Measurements from ENCODE around the gene ULK2. TPM values are rescaled to one million over a fixed set of nuclear protein-coding genes. Genes with fewer than 3 reads are reported as not detected.

The ULK2 gene
- total RNA-seq, 1 experiment from 2014 or later: 5.1 TPM

DNA sequence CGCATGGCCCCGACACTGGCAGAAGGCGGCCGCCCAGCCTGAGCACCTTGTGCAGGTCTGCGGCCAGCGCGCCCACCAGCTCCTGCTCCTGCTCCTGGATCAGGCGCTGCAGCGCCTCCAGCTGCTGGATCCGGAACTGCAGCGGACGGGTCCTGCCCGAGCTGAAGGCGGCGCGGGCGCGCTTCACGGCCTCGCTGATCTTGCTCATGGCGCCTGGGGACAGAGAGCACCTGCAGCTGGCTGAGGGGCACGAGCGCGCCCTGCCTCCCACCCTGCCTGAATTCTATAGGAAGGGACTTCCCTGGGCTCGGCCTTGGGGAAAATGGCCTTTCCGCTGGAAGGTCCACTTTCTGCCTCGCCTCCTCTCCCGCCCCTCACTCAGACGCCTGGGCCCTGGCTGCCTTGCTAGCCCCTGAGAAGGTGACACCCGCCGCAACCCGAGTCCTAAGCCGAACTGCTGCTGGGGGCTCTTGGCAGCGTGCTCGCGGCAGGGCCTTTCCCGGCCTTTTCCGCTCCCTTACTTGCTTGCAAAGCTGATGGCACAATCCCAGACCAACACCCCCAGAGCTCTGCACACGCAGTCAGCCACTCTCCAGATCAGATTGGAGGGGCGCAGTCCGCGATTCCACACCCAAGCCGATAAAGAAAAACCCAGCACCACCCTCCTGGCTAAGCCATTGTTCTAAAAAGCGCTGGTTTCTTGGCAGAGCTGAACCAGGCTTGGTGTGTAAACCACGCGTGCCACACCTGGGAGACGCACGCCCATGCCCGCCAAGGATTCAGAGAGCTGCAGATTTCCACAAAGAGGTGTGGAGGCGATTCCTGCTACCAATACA, 122.6 kb downstream of the ULK2 start (continued):
- TF ChIP-seq, protein P1, sequence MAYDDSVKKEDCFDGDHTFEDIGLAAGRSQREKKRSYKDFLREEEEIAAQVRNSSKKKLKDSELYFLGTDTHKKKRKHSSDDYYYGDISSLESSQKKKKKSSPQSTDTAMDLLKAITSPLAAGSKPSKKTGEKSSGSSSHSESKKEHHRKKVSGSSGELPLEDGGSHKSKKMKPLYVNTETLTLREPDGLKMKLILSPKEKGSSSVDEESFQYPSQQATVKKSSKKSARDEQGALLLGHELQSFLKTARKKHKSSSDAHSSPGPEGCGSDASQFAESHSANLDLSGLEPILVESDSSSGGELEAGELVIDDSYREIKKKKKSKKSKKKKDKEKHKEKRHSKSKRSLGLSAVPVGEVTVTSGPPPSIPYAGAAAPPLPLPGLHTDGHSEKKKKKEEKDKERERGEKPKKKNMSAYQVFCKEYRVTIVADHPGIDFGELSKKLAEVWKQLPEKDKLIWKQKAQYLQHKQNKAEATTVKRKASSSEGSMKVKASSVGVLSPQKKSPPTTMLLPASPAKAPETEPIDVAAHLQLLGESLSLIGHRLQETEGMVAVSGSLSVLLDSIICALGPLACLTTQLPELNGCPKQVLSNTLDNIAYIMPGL (CRISPR knock-in tag; IDR thresholded peaks at IDR 0.05): peak; percentile 95
- TF ChIP-seq MYBL2 (CRISPR knock-in tag; IDR thresholded peaks at IDR 0.05) (peak; percentile 64; the same call in 1 of the 2 replicates), RORB (CRISPR knock-in tag; IDR thresholded peaks at IDR 0.05) (no peak), CREM (CRISPR knock-in tag; IDR thresholded peaks at IDR 0.05) (no peak), SOX15 (CRISPR knock-in tag; IDR thresholded peaks at IDR 0.05) (no peak), GTF2I (CRISPR knock-in tag; conservative IDR thresholded peaks at IDR 0.05) (no peak), ZNF232 (CRISPR knock-in tag; IDR thresholded peaks at IDR 0.05) (no peak), NR1H2 (CRISPR knock-in tag; IDR thresholded peaks at IDR 0.05) (no peak), PRRX2 (CRISPR knock-in tag; IDR thresholded peaks at IDR 0.05) (no peak), ZNF138 (CRISPR knock-in tag; conservative IDR thresholded peaks at IDR 0.05) (no peak; the same call in 1 of the 2 replicates), NR2C2 (CRISPR knock-in tag; IDR thresholded peaks at IDR 0.05) (peak; percentile 9; the same call in 1 of the 2 replicates), HMGA2 (CRISPR knock-in tag; IDR thresholded peaks at IDR 0.05) (no peak), ZNF263 (CRISPR knock-in tag; IDR thresholded peaks at IDR 0.05; ENCODE audit: low read depth) (no peak), JAZF1 (CRISPR knock-in tag; IDR thresholded peaks at IDR 0.05) (no peak), EMX1 (CRISPR knock-in tag; IDR thresholded peaks at IDR 0.05) (no peak), ATF1 (CRISPR knock-in tag; IDR thresholded peaks at IDR 0.05) (no peak)
- TF ChIP-seq, protein P2, sequence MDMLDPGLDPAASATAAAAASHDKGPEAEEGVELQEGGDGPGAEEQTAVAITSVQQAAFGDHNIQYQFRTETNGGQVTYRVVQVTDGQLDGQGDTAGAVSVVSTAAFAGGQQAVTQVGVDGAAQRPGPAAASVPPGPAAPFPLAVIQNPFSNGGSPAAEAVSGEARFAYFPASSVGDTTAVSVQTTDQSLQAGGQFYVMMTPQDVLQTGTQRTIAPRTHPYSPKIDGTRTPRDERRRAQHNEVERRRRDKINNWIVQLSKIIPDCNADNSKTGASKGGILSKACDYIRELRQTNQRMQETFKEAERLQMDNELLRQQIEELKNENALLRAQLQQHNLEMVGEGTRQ (CRISPR knock-in tag; IDR thresholded peaks at IDR 0.05): peak; percentile 37; the same call in 1 of the 2 replicates
- TF ChIP-seq, protein P3, sequence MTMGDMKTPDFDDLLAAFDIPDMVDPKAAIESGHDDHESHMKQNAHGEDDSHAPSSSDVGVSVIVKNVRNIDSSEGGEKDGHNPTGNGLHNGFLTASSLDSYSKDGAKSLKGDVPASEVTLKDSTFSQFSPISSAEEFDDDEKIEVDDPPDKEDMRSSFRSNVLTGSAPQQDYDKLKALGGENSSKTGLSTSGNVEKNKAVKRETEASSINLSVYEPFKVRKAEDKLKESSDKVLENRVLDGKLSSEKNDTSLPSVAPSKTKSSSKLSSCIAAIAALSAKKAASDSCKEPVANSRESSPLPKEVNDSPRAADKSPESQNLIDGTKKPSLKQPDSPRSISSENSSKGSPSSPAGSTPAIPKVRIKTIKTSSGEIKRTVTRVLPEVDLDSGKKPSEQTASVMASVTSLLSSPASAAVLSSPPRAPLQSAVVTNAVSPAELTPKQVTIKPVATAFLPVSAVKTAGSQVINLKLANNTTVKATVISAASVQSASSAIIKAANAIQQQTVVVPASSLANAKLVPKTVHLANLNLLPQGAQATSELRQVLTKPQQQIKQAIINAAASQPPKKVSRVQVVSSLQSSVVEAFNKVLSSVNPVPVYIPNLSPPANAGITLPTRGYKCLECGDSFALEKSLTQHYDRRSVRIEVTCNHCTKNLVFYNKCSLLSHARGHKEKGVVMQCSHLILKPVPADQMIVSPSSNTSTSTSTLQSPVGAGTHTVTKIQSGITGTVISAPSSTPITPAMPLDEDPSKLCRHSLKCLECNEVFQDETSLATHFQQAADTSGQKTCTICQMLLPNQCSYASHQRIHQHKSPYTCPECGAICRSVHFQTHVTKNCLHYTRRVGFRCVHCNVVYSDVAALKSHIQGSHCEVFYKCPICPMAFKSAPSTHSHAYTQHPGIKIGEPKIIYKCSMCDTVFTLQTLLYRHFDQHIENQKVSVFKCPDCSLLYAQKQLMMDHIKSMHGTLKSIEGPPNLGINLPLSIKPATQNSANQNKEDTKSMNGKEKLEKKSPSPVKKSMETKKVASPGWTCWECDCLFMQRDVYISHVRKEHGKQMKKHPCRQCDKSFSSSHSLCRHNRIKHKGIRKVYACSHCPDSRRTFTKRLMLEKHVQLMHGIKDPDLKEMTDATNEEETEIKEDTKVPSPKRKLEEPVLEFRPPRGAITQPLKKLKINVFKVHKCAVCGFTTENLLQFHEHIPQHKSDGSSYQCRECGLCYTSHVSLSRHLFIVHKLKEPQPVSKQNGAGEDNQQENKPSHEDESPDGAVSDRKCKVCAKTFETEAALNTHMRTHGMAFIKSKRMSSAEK (CRISPR knock-in tag; IDR thresholded peaks at IDR 0.05; ENCODE audit: borderline replicate concordance): no peak
- TF ChIP-seq, protein P4, sequence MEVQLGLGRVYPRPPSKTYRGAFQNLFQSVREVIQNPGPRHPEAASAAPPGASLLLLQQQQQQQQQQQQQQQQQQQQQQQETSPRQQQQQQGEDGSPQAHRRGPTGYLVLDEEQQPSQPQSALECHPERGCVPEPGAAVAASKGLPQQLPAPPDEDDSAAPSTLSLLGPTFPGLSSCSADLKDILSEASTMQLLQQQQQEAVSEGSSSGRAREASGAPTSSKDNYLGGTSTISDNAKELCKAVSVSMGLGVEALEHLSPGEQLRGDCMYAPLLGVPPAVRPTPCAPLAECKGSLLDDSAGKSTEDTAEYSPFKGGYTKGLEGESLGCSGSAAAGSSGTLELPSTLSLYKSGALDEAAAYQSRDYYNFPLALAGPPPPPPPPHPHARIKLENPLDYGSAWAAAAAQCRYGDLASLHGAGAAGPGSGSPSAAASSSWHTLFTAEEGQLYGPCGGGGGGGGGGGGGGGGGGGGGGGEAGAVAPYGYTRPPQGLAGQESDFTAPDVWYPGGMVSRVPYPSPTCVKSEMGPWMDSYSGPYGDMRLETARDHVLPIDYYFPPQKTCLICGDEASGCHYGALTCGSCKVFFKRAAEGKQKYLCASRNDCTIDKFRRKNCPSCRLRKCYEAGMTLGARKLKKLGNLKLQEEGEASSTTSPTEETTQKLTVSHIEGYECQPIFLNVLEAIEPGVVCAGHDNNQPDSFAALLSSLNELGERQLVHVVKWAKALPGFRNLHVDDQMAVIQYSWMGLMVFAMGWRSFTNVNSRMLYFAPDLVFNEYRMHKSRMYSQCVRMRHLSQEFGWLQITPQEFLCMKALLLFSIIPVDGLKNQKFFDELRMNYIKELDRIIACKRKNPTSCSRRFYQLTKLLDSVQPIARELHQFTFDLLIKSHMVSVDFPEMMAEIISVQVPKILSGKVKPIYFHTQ (CRISPR knock-in tag; IDR thresholded peaks at IDR 0.05): no peak
- TF ChIP-seq, protein P5, sequence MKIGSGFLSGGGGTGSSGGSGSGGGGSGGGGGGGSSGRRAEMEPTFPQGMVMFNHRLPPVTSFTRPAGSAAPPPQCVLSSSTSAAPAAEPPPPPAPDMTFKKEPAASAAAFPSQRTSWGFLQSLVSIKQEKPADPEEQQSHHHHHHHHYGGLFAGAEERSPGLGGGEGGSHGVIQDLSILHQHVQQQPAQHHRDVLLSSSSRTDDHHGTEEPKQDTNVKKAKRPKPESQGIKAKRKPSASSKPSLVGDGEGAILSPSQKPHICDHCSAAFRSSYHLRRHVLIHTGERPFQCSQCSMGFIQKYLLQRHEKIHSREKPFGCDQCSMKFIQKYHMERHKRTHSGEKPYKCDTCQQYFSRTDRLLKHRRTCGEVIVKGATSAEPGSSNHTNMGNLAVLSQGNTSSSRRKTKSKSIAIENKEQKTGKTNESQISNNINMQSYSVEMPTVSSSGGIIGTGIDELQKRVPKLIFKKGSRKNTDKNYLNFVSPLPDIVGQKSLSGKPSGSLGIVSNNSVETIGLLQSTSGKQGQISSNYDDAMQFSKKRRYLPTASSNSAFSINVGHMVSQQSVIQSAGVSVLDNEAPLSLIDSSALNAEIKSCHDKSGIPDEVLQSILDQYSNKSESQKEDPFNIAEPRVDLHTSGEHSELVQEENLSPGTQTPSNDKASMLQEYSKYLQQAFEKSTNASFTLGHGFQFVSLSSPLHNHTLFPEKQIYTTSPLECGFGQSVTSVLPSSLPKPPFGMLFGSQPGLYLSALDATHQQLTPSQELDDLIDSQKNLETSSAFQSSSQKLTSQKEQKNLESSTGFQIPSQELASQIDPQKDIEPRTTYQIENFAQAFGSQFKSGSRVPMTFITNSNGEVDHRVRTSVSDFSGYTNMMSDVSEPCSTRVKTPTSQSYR (CRISPR knock-in tag; IDR thresholded peaks at IDR 0.05): no peak
- TF ChIP-seq, protein P6, sequence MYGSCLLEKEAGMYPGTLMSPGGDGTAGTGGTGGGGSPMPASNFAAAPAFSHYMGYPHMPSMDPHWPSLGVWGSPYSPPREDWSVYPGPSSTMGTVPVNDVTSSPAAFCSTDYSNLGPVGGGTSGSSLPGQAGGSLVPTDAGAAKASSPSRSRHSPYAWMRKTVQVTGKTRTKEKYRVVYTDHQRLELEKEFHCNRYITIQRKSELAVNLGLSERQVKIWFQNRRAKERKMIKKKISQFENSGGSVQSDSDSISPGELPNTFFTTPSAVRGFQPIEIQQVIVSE (CRISPR knock-in tag; IDR thresholded peaks at IDR 0.05; ENCODE audit: borderline replicate concordance): no peak
- TF ChIP-seq, protein P7, sequence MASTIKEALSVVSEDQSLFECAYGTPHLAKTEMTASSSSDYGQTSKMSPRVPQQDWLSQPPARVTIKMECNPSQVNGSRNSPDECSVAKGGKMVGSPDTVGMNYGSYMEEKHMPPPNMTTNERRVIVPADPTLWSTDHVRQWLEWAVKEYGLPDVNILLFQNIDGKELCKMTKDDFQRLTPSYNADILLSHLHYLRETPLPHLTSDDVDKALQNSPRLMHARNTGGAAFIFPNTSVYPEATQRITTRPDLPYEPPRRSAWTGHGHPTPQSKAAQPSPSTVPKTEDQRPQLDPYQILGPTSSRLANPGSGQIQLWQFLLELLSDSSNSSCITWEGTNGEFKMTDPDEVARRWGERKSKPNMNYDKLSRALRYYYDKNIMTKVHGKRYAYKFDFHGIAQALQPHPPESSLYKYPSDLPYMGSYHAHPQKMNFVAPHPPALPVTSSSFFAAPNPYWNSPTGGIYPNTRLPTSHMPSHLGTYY (CRISPR knock-in tag; IDR thresholded peaks at IDR 0.05): no peak
- TF ChIP-seq, protein P8, sequence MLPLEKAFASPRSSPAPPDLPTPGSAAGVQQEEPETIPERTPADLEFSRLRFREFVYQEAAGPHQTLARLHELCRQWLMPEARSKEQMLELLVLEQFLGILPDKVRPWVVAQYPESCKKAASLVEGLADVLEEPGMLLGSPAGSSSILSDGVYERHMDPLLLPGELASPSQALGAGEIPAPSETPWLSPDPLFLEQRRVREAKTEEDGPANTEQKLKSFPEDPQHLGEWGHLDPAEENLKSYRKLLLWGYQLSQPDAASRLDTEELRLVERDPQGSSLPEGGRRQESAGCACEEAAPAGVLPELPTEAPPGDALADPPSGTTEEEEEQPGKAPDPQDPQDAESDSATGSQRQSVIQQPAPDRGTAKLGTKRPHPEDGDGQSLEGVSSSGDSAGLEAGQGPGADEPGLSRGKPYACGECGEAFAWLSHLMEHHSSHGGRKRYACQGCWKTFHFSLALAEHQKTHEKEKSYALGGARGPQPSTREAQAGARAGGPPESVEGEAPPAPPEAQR (CRISPR knock-in tag; IDR thresholded peaks at IDR 0.05): no peak
